Daoy (cell line): Measurements from ENCODE around the gene UBXN4. TPM values are rescaled to one million over a fixed set of nuclear protein-coding genes. Genes with fewer than 3 reads are reported as not detected.
"Not testable (repeated sequence)": the region's sequence is repeated elsewhere in the genome, so short reads cannot be mapped to it uniquely, and the experiment has no call there.

Experiments
- DNase-seq: peaks from one replicate; pipeline ENCODE4 v3.0.0-alpha.2; 2015; ENCODE audit warnings: low read depth
- total RNA-seq: library from RNA; depleted of rRNA; stranded (reverse); fragments of >200 nt; shearing (Covaris generic); gene quantifications from 2 replicates; pipeline ENCODE4 v1.2.3, GENCODE V29; 2014; rRNA removed

UBXN4 gene
- total RNA-seq, 1 experiment from 2014 or later = 52.5 TPM

GRCh38 chr2:135803278-135803677 lies 61.6 kb downstream of the UBXN4 start:
- no peak for DNase-seq

- DNase-seq = not testable (repeated sequence)
Observed at GRCh38 chr2:135807874-135808273, 66.2 kb downstream of the UBXN4 start.

GRCh38 chr2:135812907-135813511 lies 71.4 kb downstream of the UBXN4 start:
- DNase-seq = no peak

GRCh38 chr2:135815269-135815668 lies 73.6 kb downstream of the UBXN4 start:
- no peak for DNase-seq

- DNase-seq = no peak
Observed at GRCh38 chr2:135817466-135817865, 75.8 kb downstream of the UBXN4 start.

- peak; percentile 35 for DNase-seq
Observed at GRCh38 chr2:135817951-135818350, 76.3 kb downstream of the UBXN4 start.

GRCh38 chr2:135818937-135819610 lies 77.4 kb downstream of the UBXN4 start:
- peak; percentile 72 for DNase-seq

- DNase-seq = peak; percentile 88
Observed at GRCh38 chr2:135820003-135820618, 78.5 kb downstream of the UBXN4 start.

- no peak for DNase-seq
Observed at GRCh38 chr2:135821190-135821589, 79.5 kb downstream of the UBXN4 start.

GRCh38 chr2:135822855-135823254 lies 81.2 kb downstream of the UBXN4 start:
- no peak for DNase-seq

GRCh38 chr2:135825131-135825530 lies 83.5 kb downstream of the UBXN4 start:
- DNase-seq = no peak

GRCh38 chr2:135825550-135826176 lies 84.0 kb downstream of the UBXN4 start:
- no peak for DNase-seq

GRCh38 chr2:135826544-135826943 lies 84.9 kb downstream of the UBXN4 start:
- no peak for DNase-seq

- no peak for DNase-seq
Observed at GRCh38 chr2:135829378-135830135, 87.9 kb downstream of the UBXN4 start.

GRCh38 chr2:135831180-135831812 lies 89.6 kb downstream of the UBXN4 start:
- no peak for DNase-seq

- no peak for DNase-seq
Observed at GRCh38 chr2:135832891-135833290, 91.2 kb downstream of the UBXN4 start.

Other genes with a start within 250 kb of the UBXN4 start
- 11.7 and 14.0 TPM in 2 replicates for gene ZRANB3, start 210.6 kb upstream of the UBXN4 start, total RNA-seq
- 3.8 and 6.6 TPM in 2 replicates for gene R3HDM1, start 210.4 kb upstream of the UBXN4 start, total RNA-seq
- 0.40 TPM in 1 of 2 replicates, not detected in the other for gene LCT, start 95.3 kb downstream of the UBXN4 start, total RNA-seq
- 18.5 and 22.7 TPM in 2 replicates for gene MCM6, start 134.6 kb downstream of the UBXN4 start, total RNA-seq
- 88.3 and 95.9 TPM in 2 replicates for gene DARS1, start 243.8 kb downstream of the UBXN4 start, total RNA-seq